ENCODE measurements around the gene ENTPD8.
A peak's percentile ranks its signal among the peaks of the same experiment; 100 is the strongest.

ENTPD8 gene

GRCh38 chr9:137447722-137448601 lies 6.8 kb upstream of the ENTPD8 start:
- no peak for DNase-seq (ENCODE audit: low read depth)

DNA sequence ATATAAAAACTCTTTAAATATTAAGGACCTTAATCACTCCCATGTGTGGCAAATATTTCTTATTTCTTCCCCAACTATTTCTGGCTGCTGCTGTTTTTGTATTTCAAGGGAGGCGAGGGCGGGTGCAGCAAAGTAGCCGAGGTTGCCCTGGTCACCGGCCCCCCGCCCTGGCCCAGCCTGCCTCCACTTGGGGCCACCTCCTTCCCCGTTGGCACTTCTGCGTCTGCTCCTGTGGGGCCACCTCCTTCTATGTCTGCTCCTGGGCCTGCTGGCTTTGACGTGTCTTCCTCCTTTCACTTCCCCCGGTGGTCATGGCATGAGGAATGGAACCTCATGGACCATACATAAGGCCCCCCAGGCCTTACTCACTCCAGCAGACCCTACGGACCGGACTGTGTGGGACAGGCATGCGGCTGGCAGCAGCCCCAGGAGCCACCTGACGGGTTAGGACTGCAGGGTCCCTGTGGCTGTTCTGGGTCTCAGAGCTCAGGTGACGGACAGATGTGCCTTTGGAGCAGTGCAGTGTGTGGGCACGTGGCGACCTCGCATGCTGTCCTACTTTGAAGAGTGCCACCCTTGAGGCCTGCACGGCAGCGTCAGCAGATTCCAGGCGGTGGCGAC lies 5.8 kb upstream of the ENTPD8 start:
- no peak for DNase-seq (ENCODE audit: low read depth)

GRCh38 chr9:137445930-137446431 lies 4.8 kb upstream of the ENTPD8 start:
- no peak for DNase-seq (ENCODE audit: low read depth)

- peak; percentile 91 for DNase-seq (ENCODE audit: low read depth)
Observed at GRCh38 chr9:137445275-137445807, 4.2 kb upstream of the ENTPD8 start.

- DNase-seq (ENCODE audit: low read depth): no peak
Observed at GRCh38 chr9:137444106-137444790, 3.1 kb upstream of the ENTPD8 start.

GRCh38 chr9:137441935-137442321 lies 771 bp upstream of the ENTPD8 start:
- DNase-seq (ENCODE audit: low read depth): no peak

- DNase-seq (ENCODE audit: low read depth): no peak
Observed at GRCh38 chr9:137439158-137439714, 1.9 kb downstream of the ENTPD8 start.

DNA sequence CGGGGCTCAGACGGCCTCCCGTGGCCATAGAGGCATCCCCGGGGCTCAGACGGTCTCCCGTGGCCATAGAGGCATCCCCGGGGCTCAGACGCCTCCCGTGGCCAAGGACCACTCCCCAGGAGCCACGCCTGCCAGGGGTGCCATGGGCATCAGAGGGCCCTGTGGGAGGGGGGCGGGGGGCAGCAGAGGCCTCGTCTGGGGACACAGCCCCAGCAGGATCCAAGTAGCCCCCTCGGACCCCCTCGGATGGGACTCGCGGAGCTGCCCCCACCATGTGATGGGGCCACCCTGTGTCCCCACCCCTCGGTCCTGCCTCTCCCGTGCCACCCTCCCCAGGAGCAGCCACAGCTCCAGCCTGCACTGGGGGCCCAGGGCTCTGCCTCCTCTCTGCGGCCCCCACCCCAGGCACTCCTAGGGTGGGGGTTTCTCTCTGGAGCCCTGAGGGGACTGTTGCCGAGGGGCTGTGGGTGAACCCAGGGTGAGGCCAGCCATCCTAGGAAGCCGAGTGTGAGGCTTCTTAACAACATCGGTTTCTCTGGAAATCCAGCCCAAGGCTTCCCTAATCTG lies 2.5 kb downstream of the ENTPD8 start:
- no peak for DNase-seq (ENCODE audit: low read depth)

- no peak for DNase-seq (ENCODE audit: low read depth)
Observed at GRCh38 chr9:137437691-137438590, 3.2 kb downstream of the ENTPD8 start.

DNA sequence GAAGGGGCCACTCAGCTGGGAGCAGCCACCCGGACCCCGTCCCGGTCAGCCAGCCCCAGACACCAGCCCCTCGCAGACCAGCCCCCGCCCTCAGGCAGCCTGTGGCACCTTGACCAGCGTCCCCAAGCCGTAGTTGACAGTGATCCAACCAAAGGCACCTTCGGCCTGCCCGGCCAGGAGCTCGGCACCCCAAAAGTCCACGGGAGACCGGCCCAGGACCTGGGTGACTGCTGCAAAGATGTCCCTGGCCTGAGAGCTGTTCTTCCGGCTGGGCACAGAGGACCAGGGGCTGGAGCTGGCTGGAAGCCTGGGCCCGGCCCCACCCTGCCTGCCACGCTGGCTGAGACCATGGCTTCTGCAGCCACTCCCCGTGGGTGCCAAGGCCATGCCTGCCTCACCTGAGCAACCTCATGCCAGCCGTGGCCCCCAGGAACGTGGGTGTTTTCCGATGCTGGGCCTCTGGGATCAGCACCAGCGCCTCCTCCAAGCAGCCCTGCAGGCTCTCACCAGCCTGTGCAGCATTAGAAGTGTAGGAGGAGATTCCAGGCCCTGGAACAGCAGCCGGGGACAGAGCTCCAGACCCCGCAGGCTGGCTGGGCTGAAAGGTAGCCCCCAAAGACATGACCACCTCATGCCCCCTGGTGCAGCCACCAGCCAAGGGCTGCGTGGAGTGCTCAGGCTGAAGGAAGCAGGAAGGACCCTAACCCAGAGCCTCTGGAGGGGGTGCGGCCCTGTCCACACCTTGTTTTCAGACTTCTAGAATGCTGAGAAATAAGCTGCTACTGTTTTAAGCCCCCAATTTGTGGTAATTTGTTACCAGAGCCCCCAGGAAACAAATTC lies 4.2 kb downstream of the ENTPD8 start:
- no peak for DNase-seq (ENCODE audit: low read depth)

GRCh38 chr9:137435980-137436760 lies 5.0 kb downstream of the ENTPD8 start:
- peak; percentile 93 for DNase-seq (ENCODE audit: low read depth)

- no peak for DNase-seq (ENCODE audit: low read depth)
Observed at GRCh38 chr9:137435381-137435891, 5.7 kb downstream of the ENTPD8 start.

DNA sequence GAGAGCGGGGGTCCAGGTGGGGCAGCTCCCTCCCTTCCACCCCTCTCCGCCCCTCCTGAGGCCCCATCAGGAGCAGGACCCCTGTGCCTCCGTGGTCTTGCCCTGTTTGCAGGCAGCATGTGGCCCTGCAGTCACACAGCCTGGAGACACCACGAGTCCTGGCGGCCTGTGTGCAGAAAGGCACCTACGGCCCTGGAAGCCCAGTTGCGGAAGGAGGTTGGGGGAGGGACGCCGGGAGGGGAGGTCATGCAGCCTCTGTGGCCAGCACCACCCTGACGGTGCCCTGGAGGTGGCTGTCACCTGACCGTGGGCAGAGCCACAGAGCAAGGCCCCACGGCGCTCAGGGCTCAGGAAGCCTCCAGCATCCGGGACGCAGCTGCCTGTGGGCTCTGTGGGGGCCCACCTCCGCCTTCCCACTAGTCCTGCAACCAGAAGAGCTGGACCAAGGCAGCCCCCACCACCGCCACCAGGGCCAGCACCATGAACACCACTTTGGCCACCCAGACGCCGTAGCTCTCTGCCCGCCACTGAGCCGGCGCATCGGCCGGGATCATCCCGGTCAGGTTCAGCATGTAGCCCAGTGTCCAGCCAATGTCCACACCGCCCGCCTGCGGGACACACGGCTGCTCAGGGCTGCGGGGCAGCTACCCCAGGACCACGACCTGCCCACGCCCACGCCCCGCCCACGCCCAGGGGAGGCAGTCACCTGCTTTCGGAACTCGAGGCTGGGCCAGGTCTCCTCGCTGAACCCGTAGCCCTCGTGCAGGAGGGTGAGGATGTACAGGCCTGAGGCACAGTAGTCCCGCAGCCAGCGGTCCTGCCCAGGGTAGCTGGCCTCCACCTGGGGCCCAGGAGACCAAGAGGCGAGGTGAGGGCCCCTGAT lies 6.4 kb downstream of the ENTPD8 start:
- DNase-seq (ENCODE audit: low read depth): no peak

DNA sequence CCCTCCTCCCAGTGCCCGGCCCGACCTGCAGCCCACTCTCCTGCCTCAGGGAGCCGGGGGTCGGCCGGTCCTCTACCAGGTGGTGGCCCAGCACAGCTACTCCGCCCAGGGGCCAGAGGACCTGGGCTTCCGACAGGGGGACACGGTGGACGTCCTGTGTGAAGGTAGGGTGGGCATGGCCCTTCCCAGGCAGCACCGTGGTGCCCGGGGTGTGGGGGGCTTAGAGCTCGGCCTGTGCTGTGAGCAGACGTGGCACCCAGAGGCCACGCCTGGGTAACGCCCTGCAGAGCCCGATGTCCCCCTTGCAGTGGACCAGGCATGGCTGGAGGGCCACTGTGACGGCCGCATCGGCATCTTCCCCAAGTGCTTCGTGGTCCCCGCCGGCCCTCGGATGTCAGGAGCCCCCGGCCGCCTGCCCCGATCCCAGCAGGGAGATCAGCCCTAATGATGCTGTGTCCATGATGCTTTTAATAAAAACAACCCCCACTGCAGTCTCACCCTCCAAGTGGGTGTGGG lies 7.2 kb downstream of the ENTPD8 start:
- no peak for DNase-seq (ENCODE audit: low read depth)

DNA sequence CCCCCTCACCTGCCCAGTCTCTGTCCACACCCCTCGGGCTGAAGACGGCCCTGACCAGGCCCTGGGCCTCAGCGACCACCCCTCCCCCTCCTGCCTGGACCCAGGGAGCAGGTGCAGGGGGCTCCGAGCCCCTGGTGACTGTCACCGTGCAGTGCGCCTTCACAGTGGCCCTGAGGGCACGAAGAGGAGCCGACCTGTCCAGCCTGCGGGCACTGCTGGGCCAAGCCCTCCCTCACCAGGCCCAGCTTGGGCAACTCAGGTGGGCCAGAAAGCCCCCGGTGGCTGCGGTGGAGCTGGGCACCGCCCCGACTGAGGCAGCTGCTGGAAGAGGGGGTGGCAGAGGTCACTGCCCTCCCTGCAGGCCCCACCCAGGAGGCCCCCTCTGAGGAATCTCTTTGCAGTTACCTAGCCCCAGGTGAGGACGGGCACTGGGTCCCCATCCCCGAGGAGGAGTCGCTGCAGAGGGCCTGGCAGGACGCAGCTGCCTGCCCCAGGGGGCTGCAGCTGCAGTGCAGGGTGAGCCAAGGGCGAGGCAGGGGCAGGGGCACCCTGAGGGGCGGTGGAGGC lies 7.7 kb downstream of the ENTPD8 start:
- no peak for DNase-seq (ENCODE audit: low read depth)

GRCh38 chr9:137432687-137433348 lies 8.3 kb downstream of the ENTPD8 start:
- DNase-seq (ENCODE audit: low read depth): no peak
